Hematopoietic multipotent progenitor cell (in vitro differentiated cells): Measurements from ENCODE around the gene FAAP100. TPM values are rescaled to one million over a fixed set of nuclear protein-coding genes. Genes with fewer than 3 reads are reported as not detected.

Experiments used
- DNase-seq, 3 donors: peaks; one replicate each; pipeline ENCODE4 v3.0.0-alpha.2; 2011 to 2015; ENCODE audit warnings: low read depth in 2 of 3, low spot score in 2 of 3
- total RNA-seq: library from RNA; depleted of rRNA; stranded (reverse); fragments of >200 nt; gene quantifications from one replicate; pipeline ENCODE4 v1.2.3, GENCODE V29; 2012

Gene FAAP100
- total RNA-seq, 1 donor: 27.7 TPM

DNA sequence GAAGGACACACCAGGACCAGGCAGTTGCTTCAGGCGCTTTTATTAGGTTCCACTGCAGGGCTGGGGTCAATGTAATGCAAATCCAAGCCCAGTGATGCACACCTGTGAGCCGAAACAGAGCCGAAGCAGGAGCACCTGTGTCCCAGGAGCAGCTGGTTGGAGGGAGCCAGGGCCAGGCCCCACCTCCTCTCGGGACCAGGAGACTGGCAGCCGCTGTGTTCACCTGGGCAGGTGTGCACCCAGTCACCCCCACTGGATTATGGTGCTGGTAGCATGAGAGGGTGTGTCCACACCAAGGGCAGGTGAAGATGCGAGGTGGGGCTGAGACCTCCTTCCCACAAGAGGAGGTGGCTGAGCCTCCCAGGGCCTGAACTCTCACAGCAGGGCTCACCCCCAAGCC, 4.7 kb upstream of the FAAP100 start:
- no peak for DNase-seq

DNA sequence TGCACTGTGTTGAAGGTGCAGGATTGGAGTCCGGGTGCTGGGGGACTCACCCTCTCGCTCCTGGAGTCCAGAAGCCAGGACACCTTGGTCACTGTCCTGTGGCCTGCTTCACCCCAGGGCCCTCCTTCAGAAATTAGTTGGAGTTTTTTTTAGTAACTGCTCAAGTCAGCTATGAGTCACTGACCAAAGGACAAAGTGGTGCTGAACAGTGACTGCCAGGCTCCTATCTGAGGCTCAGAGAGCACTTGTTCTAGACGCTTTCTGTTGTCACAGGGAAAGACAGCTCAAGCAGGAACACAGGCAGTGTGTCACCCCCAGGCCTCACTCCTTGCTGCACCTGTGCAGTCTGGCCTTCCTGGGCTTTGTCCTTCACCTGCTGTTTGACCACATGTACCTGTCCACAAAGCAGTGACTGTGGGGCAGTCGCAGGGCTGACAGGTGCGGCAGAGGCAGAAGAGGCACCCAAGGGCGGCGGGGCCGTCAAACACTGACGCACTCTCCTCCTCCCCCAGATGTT, 4.1 kb upstream of the FAAP100 start:
- no peak for DNase-seq

DNA sequence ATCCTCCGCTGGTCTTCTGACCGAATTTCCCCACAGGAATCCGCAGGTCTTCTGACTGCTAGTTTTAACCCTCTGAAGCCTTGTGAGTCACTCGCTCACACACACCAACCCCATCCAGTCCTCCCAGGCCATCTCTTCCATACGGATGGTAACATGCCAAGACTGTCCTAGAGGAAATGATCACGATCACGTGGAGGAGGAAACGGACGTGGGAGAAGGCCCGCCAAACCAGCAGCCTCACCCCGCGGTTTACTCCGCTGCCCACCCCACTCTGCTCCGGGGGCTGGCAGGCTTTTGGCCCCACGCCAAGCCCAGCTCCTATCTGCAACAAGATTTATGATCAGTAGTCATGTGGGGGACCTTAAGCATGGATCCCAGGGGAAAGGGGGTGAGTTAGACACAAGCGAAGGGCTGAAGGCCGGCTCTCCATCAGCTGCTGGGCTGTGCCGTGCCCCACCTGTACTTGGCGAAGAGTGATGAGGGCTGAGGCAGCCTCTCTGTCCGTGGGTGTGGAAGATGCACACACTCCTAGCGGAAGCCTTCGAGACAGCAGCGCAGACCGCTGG, 1.5 kb upstream of the FAAP100 start:
- peak in 2 of 3 donors; percentile 28 to 56 for DNase-seq

DNA sequence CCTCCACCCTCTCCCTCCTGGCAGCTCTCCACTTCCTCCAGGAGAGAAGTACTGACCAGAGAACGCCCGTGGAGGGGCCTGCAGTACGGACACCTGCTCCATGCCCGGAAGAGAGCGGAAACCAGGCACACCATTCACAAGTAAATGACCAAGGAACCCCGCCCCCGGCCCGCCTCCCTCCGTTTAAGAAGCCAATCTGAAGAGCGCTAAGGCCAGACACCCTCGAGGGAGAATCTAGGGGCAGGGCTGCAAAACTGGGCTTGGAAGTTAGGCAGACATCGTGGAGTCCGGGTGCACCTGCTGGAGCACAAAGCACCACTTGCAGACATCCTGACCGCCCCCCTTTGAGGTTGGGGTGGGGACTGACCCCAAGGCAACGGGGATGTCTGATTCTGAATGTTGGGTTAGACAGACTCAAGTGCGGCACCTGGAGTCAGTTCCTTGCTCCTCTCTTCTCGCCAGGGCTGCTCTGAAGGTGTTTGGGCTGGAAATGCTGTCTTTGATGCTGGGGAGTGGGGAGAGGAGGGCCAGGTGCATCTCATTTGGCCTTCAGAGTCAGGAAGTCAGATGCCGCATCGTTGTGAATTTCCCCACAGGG, 964 bp upstream of the FAAP100 start:
- DNase-seq: peak; percentile 61 to 91 (median 83)

DNA sequence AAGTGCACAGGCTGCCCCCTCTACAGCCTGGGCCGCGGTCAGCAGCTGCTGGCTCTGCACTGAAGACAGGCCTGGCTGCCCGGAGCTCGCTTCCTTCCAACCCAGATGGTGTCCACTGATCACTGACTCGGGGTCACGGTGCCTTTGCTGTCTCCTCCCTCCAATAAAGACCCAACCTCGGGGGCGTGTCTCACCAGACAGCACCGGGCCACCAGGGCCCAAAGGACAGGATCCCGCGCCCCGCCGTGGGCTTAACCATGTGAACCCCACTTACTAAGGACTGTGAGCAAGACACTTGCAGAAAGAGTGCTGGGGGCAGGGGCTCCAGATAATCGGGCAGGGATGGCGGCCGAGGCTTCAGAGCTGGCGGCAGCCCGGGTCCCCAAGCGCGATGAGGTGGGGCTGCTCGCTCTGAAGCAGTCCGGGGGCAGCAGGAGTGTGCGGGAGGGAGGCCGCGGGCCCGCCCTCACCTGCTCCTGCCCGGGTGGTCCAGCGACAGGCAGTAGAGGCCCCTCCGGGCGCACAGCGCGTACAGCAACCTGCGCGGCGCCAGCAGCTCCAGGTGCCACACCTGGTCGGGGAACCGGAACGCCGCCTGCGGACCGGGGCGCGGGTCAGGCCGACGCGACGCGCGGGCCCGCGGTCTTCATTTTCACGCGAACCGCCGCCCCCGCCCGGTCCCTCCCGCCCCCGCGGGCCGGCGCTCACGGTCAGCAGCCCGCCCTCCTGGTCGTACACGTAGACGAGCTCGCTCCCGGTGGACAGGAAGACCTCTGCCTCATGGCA, 502 bp downstream of the FAAP100 start:
- no peak for DNase-seq

DNA sequence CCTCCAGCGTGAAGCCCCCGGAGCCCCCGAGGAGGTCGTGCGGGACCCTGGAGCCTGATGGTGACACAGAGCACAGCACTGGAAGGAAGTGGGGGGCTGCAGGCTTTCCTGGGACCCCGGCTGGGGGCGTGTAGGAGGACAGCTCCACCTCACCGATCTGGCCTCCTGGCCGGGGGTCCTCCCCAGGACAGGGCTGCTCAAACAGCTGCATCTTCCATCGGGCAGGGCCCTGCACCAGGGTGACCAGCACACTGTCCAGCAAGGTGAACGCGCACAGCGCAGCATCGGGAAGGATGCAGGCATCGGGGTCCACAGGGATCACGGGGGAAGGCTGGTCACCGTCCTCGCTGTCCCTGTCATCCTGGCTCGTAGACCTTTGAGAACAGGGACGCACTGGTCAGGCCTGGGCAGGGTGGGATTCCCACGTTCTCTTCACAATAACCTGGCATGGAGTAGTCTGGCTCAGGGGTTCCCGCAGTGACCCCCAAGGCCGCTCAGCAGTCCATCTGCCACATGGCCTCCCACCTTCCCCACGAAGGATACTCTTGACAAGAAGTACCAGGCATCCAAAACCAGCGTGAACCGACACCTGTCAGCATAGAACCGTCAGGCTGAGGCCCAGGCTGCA, 1.2 kb downstream of the FAAP100 start:
- no peak for DNase-seq

DNA sequence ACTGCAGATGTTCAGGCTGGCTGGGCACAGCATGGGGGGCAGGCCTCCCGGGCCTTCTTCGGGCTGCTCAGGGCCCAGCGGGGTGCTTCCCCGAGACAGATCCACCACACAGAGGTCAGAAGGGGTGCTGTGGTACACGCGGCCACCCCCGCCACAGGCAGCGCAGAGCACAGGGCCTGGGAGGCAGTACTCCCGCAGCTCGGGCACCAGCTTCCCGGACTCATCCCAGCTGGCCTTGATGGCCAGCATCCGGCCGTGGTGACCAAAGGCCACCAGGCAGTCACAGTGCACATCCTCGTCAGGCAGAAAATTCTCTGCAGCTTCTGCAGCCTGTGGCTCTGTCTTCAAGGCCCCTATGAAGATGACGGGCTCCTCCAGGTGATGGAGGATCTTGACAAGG, 1.9 kb downstream of the FAAP100 start:
- no peak for DNase-seq

DNA sequence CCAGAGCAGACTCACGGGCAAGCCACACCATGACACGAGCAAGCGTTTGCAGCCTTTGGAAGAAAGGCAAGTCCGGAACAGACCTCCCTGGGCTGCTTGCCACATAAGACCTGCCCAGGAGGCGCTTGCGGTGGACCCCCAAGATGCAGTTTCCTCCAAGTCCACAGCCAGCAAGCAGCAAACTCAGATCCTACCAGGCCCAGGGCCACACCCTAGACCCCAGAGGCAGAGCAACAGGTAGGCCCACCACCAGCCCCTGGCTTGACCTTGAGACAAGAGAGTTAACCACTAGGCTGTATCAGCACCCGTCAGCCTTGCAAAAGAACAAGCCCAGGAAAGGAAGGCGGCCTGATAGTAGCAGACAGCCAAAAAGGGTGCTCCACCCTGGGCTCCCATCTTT, 2.3 kb downstream of the FAAP100 start:
- DNase-seq: no peak

DNA sequence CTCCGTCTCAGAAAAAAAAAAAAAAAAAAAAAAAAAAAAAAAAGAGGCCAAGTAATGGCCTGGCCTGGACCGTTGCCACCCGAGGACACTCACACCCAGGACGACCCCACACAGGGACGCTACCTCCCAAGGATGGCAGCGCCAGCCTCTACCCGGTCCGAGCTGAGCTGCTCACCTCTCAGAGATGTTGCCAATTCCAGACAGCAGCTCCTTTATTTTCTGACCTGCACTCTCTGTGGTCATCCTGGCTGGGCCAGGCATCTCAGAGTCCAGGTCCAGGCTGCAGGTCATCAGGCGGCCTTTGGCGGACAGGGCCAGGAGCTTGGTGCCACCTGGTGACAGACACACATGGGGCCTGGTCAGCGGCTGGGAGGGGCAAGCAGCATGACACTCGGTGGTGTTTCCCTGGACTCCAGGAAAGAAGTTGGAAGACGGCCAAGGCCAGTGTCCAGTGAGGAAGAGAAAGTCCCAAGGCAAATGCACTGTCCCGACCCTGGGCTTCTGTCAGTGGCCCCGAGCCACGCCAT, 3.1 kb downstream of the FAAP100 start:
- DNase-seq: no peak

DNA sequence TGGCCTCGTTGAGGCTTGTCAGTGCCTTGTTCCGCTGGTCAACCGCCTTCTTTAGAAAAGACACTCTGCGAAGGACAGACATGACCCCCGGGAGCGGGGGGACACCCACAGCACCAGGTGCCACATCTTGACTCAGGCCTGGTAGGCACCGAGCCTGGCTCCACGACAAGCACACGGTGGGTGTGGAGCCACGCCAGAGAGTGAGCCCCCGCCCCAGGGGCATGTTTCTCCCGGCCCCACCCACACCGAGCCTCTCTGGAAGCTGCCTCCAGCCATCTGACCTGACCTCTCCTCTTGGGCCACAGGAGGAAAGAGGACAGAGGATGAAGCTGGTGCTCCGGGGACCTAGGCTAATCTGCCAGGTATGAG, 4.6 kb downstream of the FAAP100 start:
- DNase-seq: no peak

DNA sequence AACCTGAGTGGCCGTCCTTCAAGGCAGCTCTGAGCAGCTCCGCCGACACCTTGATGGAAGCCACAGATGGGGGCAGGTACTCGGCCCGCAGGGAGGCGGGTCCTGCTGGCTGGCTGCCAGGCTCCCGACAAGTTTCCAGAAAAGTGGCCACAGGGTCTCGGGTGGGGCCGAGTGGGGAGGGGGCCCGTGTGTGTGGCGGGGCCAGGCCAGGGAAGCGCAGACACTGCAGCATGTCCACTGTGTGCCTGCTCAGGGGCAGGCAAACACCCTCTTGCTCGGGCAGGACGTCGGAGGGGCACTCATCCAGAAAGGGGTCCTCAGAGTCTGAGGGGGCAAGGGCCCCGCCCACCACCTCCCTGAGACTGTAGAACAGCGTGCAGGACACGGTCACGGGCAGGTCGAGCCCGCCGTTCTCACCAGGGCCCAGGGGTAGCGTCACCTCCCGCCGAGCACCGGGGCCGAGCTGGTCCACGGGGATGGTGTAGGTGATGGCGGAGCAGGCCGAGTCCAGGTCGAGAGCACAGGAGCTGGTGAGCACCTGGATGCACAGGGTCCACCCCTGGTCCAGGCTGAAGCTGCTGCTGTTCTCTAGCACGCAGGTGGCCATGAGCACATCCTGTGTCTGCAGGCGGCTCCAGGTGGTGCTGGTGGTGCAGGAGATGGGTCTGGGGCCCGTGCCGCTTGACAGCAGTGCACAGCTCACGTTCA, 5.1 kb downstream of the FAAP100 start:
- no peak for DNase-seq

DNA sequence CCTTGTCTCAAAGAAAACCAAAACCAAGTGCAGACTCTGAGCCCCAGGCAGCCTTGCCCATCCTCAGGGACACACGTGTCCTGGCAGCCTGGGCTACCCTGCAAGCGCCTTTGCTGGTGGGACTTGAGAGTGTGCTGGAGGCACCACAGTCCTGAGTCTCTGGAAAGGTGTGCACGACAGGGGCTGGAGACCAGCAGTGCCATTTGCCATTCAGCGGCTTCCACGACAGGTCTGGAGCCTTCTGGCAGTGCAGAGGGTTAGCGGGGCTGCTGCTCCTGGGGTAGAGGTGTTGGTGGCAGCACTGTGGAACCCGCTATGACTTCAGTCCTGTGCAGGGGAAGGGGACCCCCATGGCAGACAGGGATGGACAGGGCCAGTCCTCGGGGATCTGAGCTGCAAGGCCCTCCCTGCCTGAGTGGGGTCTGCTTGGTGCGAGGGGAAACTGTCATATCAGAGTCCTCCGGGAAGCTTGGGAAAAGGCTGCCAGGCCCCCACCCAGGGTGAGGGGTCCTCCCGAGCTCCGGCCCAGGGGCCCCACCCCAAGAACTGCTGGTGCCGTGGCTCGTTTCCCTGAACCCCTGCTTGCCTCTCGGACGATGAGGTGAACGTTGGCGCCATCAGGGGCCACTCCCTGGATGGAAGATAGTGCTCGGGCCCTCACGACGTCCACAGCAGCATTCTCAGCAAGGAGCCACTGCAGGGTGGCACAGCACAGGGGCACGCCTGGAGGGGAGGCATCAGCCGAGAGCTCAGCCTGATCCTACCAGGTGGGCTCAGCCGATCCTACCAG, 6.8 kb downstream of the FAAP100 start:
- DNase-seq: no peak

DNA sequence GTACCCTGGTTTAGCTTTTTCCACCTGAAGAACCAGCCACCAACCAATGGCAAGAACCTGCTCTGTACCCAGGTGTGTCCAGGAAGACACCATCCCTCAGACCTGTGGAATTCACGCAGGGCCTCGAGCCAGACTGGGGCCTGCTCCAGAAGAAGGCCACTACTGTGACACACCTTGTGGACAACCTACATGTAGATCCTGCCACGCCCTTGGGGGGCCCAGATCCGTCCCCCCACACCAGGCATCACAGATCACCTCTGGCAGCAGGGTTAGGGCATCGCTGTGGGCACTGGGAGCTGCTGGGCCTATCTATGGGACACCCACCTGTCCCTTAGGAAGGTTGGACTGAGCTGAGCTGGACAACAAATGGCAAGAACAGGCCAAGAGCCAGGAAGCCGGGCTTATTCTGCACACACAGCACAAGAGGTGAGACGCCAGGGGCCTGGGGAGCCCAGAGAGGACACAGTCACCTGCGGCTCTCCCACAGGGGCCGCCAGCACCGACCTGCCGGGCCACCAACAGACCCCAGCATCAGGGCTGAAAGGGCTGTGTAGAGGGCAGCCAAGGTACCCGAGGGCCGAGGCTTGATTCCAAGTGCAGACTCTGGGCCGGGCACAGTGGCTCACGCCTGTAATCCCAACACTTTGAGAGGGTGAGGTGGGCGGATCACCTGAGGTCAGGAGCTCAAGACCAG, 7.7 kb downstream of the FAAP100 start:
- no peak for DNase-seq

DNA sequence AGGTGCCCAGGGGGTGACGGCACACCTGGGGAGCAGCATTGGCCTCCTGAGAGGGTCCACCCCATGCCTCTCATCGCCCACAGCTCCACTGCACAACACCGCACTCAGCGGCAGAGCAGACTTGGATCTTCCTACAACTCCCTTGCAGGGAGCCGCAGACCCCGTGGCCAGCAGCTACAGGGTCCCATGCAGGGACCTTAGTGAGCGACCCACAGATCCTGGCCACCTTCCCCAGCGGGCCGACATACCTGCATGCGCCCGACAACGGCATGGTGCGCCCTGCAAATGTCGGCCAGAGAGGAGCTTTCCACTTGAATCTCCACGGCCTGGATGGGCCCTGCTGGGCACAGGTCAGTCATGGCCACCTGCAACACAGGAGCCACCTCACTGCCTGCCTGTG, 8.4 kb downstream of the FAAP100 start:
- no peak for DNase-seq

DNA sequence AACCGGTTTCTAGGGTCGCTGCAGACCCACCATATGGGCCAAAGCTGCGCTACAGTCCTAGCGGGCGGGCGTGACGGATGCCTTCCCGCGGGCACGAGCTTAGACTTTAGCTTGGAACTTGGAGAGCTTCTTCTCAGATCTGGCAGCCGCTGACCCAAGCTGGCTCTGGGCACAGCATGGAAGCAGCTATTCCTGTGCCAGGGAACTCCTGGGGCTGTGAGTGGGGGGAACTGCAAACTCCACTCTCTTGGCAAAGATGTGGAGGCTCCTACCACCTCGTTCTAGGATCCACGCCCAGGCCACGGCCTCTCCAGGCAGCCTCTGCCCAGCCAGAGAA, 8.8 kb downstream of the FAAP100 start:
- DNase-seq: no peak

DNA sequence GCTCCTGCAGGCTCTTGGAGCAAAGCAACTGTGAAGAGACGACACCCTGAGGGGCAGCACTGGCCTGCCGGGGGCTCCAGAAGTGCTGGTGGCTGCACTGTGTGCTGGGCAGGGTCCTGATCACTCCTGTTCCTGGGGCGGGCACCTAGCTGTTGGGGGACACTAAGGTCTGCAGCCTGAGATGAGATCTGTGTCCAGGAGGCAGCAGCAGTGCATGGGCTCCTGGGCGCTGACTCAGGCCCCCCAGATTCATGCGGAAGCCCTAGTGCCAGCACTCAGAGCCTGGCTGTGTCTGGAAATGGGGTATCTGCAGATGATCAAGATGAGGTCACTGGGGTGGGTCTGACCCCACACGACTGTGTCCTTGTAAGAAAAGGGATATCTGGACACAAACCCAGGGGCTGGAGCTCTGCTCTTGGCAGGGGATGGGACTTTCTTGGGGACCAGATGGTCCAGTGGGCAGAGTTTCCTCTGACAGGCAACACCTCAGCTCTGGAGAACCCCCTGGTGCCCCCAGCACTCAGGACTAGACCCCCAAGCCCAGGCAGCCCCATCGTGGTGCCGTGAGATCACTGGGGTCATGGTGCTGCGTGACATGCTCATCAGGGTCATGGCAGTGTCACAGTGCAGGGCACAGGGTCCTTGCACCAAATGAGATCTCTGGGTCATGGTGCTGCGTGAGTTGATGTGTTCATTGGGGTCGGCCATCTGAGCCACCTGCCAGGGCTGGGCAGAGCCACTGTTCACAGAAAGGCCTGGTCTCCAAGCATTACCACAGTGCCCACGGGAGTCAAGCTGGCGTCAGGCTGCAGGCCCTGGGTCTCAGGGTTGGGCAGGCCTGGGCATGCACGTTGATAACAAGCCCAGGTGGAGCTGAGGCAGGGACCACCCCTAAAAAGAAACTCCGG, 9.5 kb downstream of the FAAP100 start:
- no peak for DNase-seq

DNA sequence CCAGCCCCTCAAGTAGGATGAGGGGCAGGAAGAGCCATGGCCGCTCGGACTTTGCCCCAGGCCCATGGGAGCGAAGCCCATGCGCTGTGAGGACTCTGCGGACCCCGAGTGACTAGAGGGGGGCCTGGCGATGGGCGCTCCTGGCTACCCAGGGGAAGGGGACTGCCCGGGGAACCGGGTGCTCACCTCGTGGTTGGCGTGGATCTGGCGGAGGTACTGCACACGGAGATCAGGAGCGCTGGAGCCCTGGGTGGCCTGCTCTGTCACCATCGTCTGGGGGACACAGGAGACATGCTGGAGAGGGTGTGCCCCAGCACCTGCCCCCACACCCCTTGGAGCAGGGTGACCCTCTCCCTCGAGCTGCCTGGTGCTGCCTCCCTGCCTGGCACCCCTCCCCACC, 11.0 kb downstream of the FAAP100 start:
- no peak for DNase-seq

DNA sequence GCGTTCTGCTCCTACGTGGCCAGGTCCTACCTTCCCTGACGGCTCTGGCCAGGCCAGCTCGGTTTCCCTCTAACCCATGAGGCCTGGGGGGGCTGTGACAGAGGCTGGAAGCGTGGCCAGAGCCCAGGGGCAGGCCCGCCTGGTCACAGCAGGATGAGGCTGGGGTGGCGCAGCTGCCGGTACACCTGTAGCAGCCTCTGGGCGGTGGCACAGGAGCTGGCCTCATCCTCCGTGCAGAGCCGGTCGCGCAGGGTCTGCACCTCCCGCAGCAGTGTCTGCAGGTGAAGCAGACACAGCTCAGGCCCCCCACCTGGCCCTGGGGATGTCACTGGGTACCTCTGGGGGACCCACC, 11.5 kb downstream of the FAAP100 start:
- no peak for DNase-seq
